Prostate gland (tissue), 2 donors: ENCODE results near the gene GLRX3. TPM values are rescaled to one million over a fixed set of nuclear protein-coding genes. Genes with fewer than 3 reads are reported as not detected.
"Not testable (repeated sequence)": the region's sequence is repeated elsewhere in the genome, so short reads cannot be mapped to it uniquely, and the experiment has no call there.

Experiments used
- DNase-seq: peaks from one replicate; pipeline ENCODE4 v3.0.0-alpha.2; 2019; ENCODE audit warnings: low spot score
- H3K27ac ChIP-seq, 2 donors: fragments of 200-600 bp; sonication (generic); 2 replicates each; pipeline ENCODE4 v1.5.1; 2017 to 2019
- H3K27me3 ChIP-seq: fragments of 200-600 bp; sonication (generic); replicated peaks from 2 replicates; pipeline ENCODE4 v1.5.1; 2019; ENCODE audit not compliant: insufficient read depth
- H3K36me3 ChIP-seq, 2 donors: fragments of 200-600 bp; sonication (generic); 1 replicate in 1 of 2; 2 replicates in 1 of 2; pipeline versions ENCODE4 v1.5.1 to v1.8.1; 2017 to 2019
- H3K4me1 ChIP-seq: fragments of 200-600 bp; sonication (generic); replicated peaks from 2 replicates; pipeline ENCODE4 v1.5.1; 2019
- H3K4me3 ChIP-seq, 2 donors: fragments of 200-600 bp; sonication (generic); 2 replicates each; pipeline ENCODE4 v1.5.1; 2017 to 2019
- H3K9me3 ChIP-seq: fragments of 200-600 bp; sonication (generic); 2 replicates; pipeline ENCODE4 v1.5.1; 2017
- POLR2A ChIP-seq: fragments of 450-650 bp; IDR thresholded peaks from one replicate; pipeline ENCODE4 v1.6.1; 2016; ENCODE audit warnings: antibody characterized with exemption, mild to moderate bottlenecking
- POLR2AphosphoS5 ChIP-seq: sonication (generic); formaldehyde crosslinking; IDR thresholded peaks from one replicate; pipeline ENCODE4 v1.6.1; 2017; ENCODE audit warnings: antibody characterized with exemption
- WGBS: methylation state at CpG from one replicate; pipeline ENCODE4 v1.1.5; 2018; 5-methylcytosine and 5-hydroxymethylcytosine counted together
- intact Hi-C: fragments of 100-400 bp; cut with DNase I; formaldehyde crosslinking; loops from one replicate; pipeline ENCODE4 v1.14.2; 2022
- total RNA-seq, 2 donors: library from RNA; depleted of rRNA; stranded (reverse); fragments of >200 nt; gene quantifications; one replicate each; pipeline ENCODE4 v1.1.0, GENCODE V29; 2016
- TF ChIP-seq, protein P1 (sequence below), 4 experiments: fragments of 200-600 bp in 2 of 4; fragments of 450-650 bp in 2 of 4; sonication (generic) in 2 of 4; IDR thresholded peaks; 1 replicate in 3 of 4; 2 replicates in 1 of 4; pipeline ENCODE4 v1.5.1; 2016 to 2019; ENCODE audit warnings: antibody characterized with exemption in 4 of 4, mild to moderate bottlenecking in 2 of 4, moderate library complexity in 2 of 4

The GLRX3 gene
- total RNA-seq, 2 donors from 2014 or later: 32.6 to 40.7 TPM

DNA sequence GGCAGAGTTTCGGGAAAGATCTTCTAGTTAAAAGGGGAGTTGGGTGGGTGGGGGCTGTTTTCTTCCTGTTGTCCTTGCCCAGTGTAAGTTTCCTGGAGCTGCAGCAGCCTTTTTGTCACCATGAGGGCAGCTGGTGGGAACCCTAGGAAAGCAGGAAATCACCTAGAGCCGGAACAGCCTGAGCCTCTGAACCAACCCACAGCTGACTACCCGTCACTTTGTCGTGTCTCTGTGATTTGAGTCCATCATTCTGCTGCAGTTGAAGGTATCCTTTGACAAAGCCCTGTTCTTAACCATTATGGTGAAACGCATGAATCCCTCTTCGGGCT is 24.4 kb upstream of the GLRX3 start:
- no peak for DNase-seq
- Histone ChIP-seq H3K9me3 (no peaks in the 10 kb centered on the region), H3K4me3 (peak overlapping the region; percentile 54 to 85), H3K4me1 (peaks cover 5% of the 10 kb centered on the region), H3K36me3 (no peaks in the 10 kb centered on the region), H3K27ac (peak overlapping the region; percentile 93 to 95), H3K27me3 (no peaks in the 10 kb centered on the region)
- intact Hi-C loops: loop anchor here (2.0 kb wide), 1 partner anchor 25 kb away; the partner anchor contains the start of gene GLRX3
- TF ChIP-seq, protein P1, sequence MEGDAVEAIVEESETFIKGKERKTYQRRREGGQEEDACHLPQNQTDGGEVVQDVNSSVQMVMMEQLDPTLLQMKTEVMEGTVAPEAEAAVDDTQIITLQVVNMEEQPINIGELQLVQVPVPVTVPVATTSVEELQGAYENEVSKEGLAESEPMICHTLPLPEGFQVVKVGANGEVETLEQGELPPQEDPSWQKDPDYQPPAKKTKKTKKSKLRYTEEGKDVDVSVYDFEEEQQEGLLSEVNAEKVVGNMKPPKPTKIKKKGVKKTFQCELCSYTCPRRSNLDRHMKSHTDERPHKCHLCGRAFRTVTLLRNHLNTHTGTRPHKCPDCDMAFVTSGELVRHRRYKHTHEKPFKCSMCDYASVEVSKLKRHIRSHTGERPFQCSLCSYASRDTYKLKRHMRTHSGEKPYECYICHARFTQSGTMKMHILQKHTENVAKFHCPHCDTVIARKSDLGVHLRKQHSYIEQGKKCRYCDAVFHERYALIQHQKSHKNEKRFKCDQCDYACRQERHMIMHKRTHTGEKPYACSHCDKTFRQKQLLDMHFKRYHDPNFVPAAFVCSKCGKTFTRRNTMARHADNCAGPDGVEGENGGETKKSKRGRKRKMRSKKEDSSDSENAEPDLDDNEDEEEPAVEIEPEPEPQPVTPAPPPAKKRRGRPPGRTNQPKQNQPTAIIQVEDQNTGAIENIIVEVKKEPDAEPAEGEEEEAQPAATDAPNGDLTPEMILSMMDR (IDR thresholded peaks at IDR 0.05): no peak
- TF ChIP-seq POLR2AphosphoS5 (no peak), POLR2A (no peak)
- 80% methylated on average over 6 of the region's 6 CpGs for WGBS

DNA sequence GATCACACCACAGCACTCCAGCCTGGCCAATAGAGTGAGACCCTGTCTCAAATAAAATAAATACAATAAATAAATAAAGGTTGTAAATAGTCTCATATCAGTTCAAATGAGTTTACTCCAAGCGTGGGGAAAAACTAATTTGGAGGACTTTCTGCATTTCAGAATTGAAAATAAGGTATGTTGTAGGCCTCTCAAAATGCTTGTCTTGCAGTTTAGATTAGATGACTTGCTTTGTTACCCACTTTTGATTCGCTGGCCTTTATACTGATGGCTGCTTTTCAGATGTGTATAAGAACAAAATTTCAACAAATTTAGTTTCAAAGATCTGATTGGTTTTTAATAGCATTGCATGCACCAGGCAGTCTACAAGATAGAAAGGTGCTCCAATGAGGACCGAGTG is 23.4 kb upstream of the GLRX3 start:
- WGBS: 94% methylated on average over 3 of the region's 3 CpGs
- TF ChIP-seq POLR2AphosphoS5: no peak
- TF ChIP-seq, protein P1 (IDR thresholded peaks at IDR 0.05): no peak
- TF ChIP-seq POLR2A: no peak
- Histone ChIP-seq H3K4me1 (peaks cover 5% of the 10 kb centered on the region), H3K9me3 (no peaks in the 10 kb centered on the region), H3K27me3 (no peaks in the 10 kb centered on the region), H3K4me3 (no peak overlapping the region), H3K27ac (no peak overlapping the region), H3K36me3 (no peaks in the 10 kb centered on the region)
- intact Hi-C loops: no loop called here
- DNase-seq: no peak

DNA sequence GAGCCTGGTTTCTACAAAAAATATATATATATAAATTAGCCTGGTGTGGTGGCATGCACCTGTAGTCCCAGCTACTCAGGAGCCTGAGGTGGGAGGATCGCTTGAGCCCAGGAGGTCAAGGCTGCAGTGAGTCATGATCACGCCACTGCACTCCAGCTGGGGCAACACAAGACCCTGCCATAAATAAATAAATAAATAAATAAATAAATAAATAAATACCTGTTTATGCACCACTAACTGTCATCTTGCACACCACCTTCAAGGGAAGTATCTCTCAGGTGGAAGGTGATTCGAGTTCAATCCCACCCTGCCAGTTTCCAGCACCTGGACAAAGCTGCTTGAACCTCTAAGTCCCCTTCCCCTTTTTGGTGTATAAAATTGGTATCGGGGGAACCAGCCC is 19.2 kb upstream of the GLRX3 start:
- intact Hi-C loops, H3K27ac ChIP-seq, H3K27me3 ChIP-seq, H3K4me3 ChIP-seq, H3K36me3 ChIP-seq, H3K4me1 ChIP-seq, DNase-seq, H3K9me3 ChIP-seq: not testable (repeated sequence)
- 98% methylated on average over 4 of the region's 4 CpGs for WGBS

- WGBS: 56% methylated on average over 6 of the region's 6 CpGs
- H3K9me3 ChIP-seq, H3K27ac ChIP-seq, H3K36me3 ChIP-seq, DNase-seq, H3K27me3 ChIP-seq, intact Hi-C loops, H3K4me1 ChIP-seq, H3K4me3 ChIP-seq: not testable (repeated sequence)
Measured at GRCh38 chr10:130117535-130117934, 18.7 kb upstream of the GLRX3 start.

DNA sequence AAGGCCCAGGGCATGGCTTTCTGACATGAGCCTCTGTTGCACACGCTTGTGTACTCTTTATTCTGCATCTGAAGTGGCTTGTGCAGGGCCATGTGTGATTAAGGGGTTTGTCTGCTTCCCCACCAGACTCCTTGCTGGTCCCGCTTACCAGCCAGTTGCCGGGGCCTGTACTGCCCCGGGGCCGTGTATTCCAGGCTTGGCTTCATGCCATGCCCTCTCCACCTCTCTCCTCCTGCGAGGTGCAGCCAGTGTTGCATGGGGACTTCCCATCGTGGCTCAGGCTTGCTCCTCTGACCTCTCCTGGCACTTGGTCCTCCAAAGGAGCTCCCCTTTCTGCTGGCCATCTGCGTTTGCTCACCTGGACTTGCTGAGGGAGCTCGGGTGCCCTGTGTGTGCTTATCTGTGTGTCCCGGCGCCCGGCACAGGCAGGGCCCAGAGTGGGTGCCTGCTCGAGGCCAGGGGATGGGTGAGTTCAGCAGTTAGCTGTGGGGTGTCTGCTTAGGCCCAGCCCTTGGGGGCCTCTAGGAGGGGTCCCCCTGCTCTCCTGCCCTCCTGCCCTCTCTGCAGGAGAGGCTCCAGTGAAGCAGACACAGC is 14.6 kb upstream of the GLRX3 start:
- no peak for TF ChIP-seq POLR2A
- no peak for TF ChIP-seq POLR2AphosphoS5
- TF ChIP-seq, protein P1 (IDR thresholded peaks at IDR 0.05): no peak
- Histone ChIP-seq H3K4me3 (no peak overlapping the region), H3K9me3 (no peaks in the 10 kb centered on the region), H3K36me3 (no peaks in the 10 kb centered on the region), H3K27me3 (no peaks in the 10 kb centered on the region), H3K4me1 (no peaks in the 10 kb centered on the region), H3K27ac (no peak overlapping the region)
- WGBS: 63% methylated on average over 13 of the region's 13 CpGs
- DNase-seq: no peak
- intact Hi-C loops: loop anchor here (10.0 kb wide), 1 partner anchor 1087 kb away; no protein-coding TSS in a partner anchor

DNA sequence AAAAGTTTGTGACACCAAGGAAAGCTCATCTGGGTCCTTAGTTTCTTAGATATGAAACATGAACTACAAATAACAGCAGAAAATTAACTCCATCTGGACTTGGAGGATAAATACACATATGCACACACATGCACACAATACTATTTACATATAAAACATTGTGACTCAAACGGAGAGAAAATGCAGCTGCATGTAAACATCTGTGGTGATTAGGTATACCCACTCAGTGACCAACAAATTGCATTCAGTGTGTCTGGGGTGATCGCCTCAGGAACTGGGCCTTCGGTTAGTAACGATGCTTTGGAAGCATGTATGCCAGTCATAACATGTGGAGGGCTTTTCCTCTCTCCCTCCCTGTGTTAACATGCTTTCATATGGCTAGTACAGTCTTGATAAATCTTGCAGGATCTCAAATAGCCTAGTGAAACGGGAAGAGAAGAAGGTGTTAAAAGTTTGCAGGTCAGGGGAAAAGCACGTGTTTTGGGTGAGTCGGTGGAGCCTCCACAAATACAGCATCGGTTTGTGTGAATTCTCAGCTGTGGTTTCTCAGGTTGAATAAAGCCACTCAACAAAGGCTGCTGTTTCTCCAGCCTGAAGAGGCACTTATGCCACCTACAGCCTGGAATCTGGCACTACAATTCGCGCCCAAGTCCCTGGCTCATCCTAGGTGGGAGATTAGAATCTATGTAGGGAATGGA is 8.7 kb upstream of the GLRX3 start:
- peak; percentile 55 for DNase-seq
- Histone ChIP-seq H3K4me3 (no peak overlapping the region), H3K4me1 (no peaks in the 10 kb centered on the region), H3K27ac (no peak overlapping the region), H3K9me3 (no peaks in the 10 kb centered on the region), H3K36me3 (no peaks in the 10 kb centered on the region), H3K27me3 (no peaks in the 10 kb centered on the region)
- intact Hi-C loops: loop anchor here (10.0 kb wide), 1 partner anchor 1093 kb away; no protein-coding TSS in a partner anchor
- 9% methylated on average over 10 of the region's 10 CpGs for WGBS
- TF ChIP-seq POLR2A (no peak), POLR2AphosphoS5 (peak; percentile 72)
- TF ChIP-seq, protein P1 (IDR thresholded peaks at IDR 0.05): peak in 3 of 4 experiments; percentile 44 to 68 (median 62)
